Testis (tissue), 3 donors: ENCODE data around the gene KRTAP5-8. TPM values are rescaled to one million over a fixed set of nuclear protein-coding genes. Genes with fewer than 3 reads are reported as not detected.
"Not testable (repeated sequence)": the region's sequence is repeated elsewhere in the genome, so short reads cannot be mapped to it uniquely, and the experiment has no call there.

Experiments used
- DNase-seq: peaks from one replicate; pipeline ENCODE4 v3.0.0-alpha.2; 2019
- H3K27ac ChIP-seq, 2 donors: fragments of 200-600 bp; sonication (generic); one replicate each; pipeline ENCODE4 v1.5.1; 2019
- H3K27me3 ChIP-seq: fragments of 200-600 bp; sonication (generic); one replicate; pipeline ENCODE4 v1.5.1; 2019
- H3K36me3 ChIP-seq: fragments of 200-600 bp; sonication (generic); one replicate; pipeline ENCODE4 v1.5.1; 2017; ENCODE audit warnings: low read depth; ENCODE audit errors: missing control alignments
- H3K4me1 ChIP-seq: fragments of 200-600 bp; sonication (generic); one replicate; pipeline ENCODE4 v1.5.1; 2019
- H3K4me3 ChIP-seq, 2 donors: fragments of 200-600 bp; sonication (generic); one replicate each; pipeline ENCODE4 v1.5.1; 2017 to 2019
- H3K9me3 ChIP-seq: fragments of 200-600 bp; sonication (generic); one replicate; pipeline ENCODE4 v1.5.1; 2017
- WGBS, 2 donors: methylation state at CpG; one replicate each; pipeline ENCODE4 v1.1.5; 2018; 5-methylcytosine and 5-hydroxymethylcytosine counted together
- intact Hi-C: fragments of 100-400 bp; cut with DNase I; formaldehyde crosslinking; loops from one replicate; pipeline ENCODE4 v1.15.1; 2023; ENCODE audit warnings: low total_unique reads
- polyA plus RNA-seq: library from polyadenylated mRNA; stranded (reverse); fragments of 350-450 nt; fragmentation: Illumina TruSeq; extraction: RNeasy Lipid Tissue Mini Kit (QIAGEN cat#74804); gene quantifications from one replicate; pipeline ENCODE4 v1.2.3, GENCODE V29; 2014; ENCODE audit warnings: low read depth, low replicate concordance; ENCODE audit not compliant: insufficient read depth
- small RNA-seq, 2 donors: library from RNA; depleted of rRNA; stranded (forward); fragments of <200 nt; gene quantifications; one replicate each; pipeline ENCODE3, GENCODE V24; 2016
- total RNA-seq, 2 donors: library from RNA; depleted of rRNA; stranded (reverse); fragments of >200 nt; gene quantifications; one replicate each; pipeline ENCODE4 v1.2.3, GENCODE V29; 2016

The KRTAP5-8 gene
- total and polyA plus RNA-seq, 3 donors from 2014 or later: 0.39 to 1.1 TPM; not detected in 1

DNA sequence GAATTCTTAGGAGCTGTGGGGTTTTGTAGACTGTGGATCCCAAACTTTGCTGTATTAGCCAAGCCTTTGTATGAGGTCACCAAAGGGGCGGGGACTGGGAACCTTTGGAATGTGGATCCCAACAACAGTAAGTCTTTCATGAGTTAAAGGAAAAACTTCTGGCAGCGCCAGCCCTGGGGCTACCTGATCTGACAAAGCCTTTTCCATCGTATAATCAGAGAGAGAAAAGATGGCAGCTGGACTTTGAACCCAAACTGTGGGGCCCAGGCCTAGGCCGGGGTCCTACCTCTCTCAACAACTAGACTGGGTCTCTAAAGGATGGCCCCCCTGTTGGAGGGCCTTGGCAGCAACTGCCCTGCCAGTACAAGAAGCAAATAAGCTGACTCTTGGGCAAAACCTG is 50.5 kb downstream of the KRTAP5-8 start:
- H3K27ac ChIP-seq, H3K27me3 ChIP-seq, H3K9me3 ChIP-seq, intact Hi-C loops, H3K4me1 ChIP-seq, DNase-seq, H3K4me3 ChIP-seq, H3K36me3 ChIP-seq: not testable (repeated sequence)
- WGBS, 2 donors: 66 to 69% methylated on average over 4 of the region's 4 CpGs

Small RNA genes lying within 50 kb of the gene (small RNA-seq; reads per million reads assigned to genes)
- gene AP000867.1: 0 reads per million in 2 donors
- 0 reads per million in 2 donors for gene KRTAP5-14P

Other genes starting within 250 kb of the KRTAP5-8 start
- gene DHCR7, start 89.6 kb upstream of the KRTAP5-8 start, total RNA-seq: 100 to 1,000 TPM in 1 of 2 donors, 10 to 100 TPM in 1; 54.2 to 101 TPM
- 65.3 TPM for gene DHCR7, start 89.6 kb upstream of the KRTAP5-8 start, polyA plus RNA-seq
- gene NADSYN1, start 84.8 kb upstream of the KRTAP5-8 start, total RNA-seq: 10 to 100 TPM; 75.7 to 91.2 TPM
- 79.4 TPM for gene NADSYN1, start 84.8 kb upstream of the KRTAP5-8 start, polyA plus RNA-seq
- gene KRTAP5-7, start 10.8 kb upstream of the KRTAP5-8 start, total RNA-seq: 1 to 10 TPM in 1 of 2 donors, under 1 TPM in 1; 0.94 to 1.7 TPM
- gene KRTAP5-7, start 10.8 kb upstream of the KRTAP5-8 start, polyA plus RNA-seq: 1.7 TPM
- gene KRTAP5-9, start 10.4 kb downstream of the KRTAP5-8 start, total RNA-seq: 1 to 10 TPM; 1.4 to 3.6 TPM
- 1.5 TPM for gene KRTAP5-9, start 10.4 kb downstream of the KRTAP5-8 start, polyA plus RNA-seq
- not detected for gene KRTAP5-10, start 27.5 kb downstream of the KRTAP5-8 start, total RNA-seq
- 0.28 TPM for gene KRTAP5-10, start 27.5 kb downstream of the KRTAP5-8 start, polyA plus RNA-seq
- not detected for gene KRTAP5-11, start 44.9 kb downstream of the KRTAP5-8 start, total RNA-seq
- not detected for gene KRTAP5-11, start 44.9 kb downstream of the KRTAP5-8 start, polyA plus RNA-seq